ENCODE data around the gene SGSM2.

Gene SGSM2

GRCh38 chr17:2385240-2386210 lies 48.2 kb downstream of the SGSM2 start:
- no peak overlapping the region for H3K27ac ChIP-seq (replicated peaks)
- DNase-seq (ENCODE audit: low read depth in 1 of 2, low spot score in 1 of 2) = no peak
- H3K27me3 ChIP-seq (ENCODE audit: insufficient read depth, poor library complexity, severe bottlenecking) = no peaks in the 10 kb centered on the region
- H3K4me3 ChIP-seq (replicated peaks; ENCODE audit: insufficient read depth, low read length) = no peak overlapping the region
- TF ChIP-seq CTCF (IDR thresholded peaks at IDR 0.05; ENCODE audit: insufficient read depth, low read length) = no peak

GRCh38 chr17:2386400-2387085 lies 49.2 kb downstream of the SGSM2 start:
- no peak for TF ChIP-seq SPI1 (IDR thresholded peaks at IDR 0.05; ENCODE audit: borderline replicate concordance, low read depth)
- TF ChIP-seq POLR2AphosphoS5 (IDR thresholded peaks at IDR 0.05; ENCODE audit: low read depth) = no peak
- no peak for TF ChIP-seq REST (IDR thresholded peaks at IDR 0.05; ENCODE audit: insufficient replicate concordance, low read depth)
- no peak for TF ChIP-seq CTCF (IDR thresholded peaks at IDR 0.05; ENCODE audit: insufficient read depth, low read length)
- TF ChIP-seq GABPA (IDR thresholded peaks at IDR 0.05; ENCODE audit: low read depth) = no peak
- H3K27me3 ChIP-seq (ENCODE audit: insufficient read depth, poor library complexity, severe bottlenecking) = no peaks in the 10 kb centered on the region
- H3K27ac ChIP-seq (replicated peaks) = no peak overlapping the region
- DNase-seq (ENCODE audit: low read depth in 1 of 2, low spot score in 1 of 2) = no peak
- no peak overlapping the region for H3K4me3 ChIP-seq (replicated peaks; ENCODE audit: insufficient read depth, low read length)

- no peak for DNase-seq (ENCODE audit: low read depth in 1 of 2, low spot score in 1 of 2)
- no peak overlapping the region for H3K27ac ChIP-seq (replicated peaks)
- no peak overlapping the region for H3K4me3 ChIP-seq (replicated peaks; ENCODE audit: insufficient read depth, low read length)
- no peaks in the 10 kb centered on the region for H3K27me3 ChIP-seq (ENCODE audit: insufficient read depth, poor library complexity, severe bottlenecking)
- TF ChIP-seq CTCF (IDR thresholded peaks at IDR 0.05; ENCODE audit: insufficient read depth, low read length) = no peak
- no peak for TF ChIP-seq GABPA (IDR thresholded peaks at IDR 0.05; ENCODE audit: low read depth)
- no peak for TF ChIP-seq POLR2AphosphoS5 (IDR thresholded peaks at IDR 0.05; ENCODE audit: low read depth)
- TF ChIP-seq SPI1 (IDR thresholded peaks at IDR 0.05; ENCODE audit: borderline replicate concordance, low read depth) = no peak
- no peak for TF ChIP-seq REST (IDR thresholded peaks at IDR 0.05; ENCODE audit: insufficient replicate concordance, low read depth)
Observed at GRCh38 chr17:2387086-2388019, 50.1 kb downstream of the SGSM2 start.
